H1 (cell line): ENCODE measurements around the gene LRIT2. TPM values are rescaled to one million over a fixed set of nuclear protein-coding genes. Genes with fewer than 3 reads are reported as not detected.

Source experiments
- BRCA1 ChIP-seq: IDR thresholded peaks from 2 replicates; pipeline ENCODE4 v1.6.1; 2012; ENCODE audit warnings: low read depth, low read length, improper control_type of control experiment
- CHD1 ChIP-seq: IDR thresholded peaks from 2 replicates; pipeline ENCODE4 v1.6.1; 2012; ENCODE audit warnings: low read depth, low read length, improper control_type of control experiment
- CHD2 ChIP-seq: IDR thresholded peaks from 2 replicates; pipeline ENCODE4 v1.6.1; 2012; ENCODE audit warnings: low read length, improper control_type of control experiment
- EZH2 ChIP-seq: fragments of 200-600 bp; sonication (generic); IDR thresholded peaks from 2 replicates; pipeline ENCODE4 v1.7.1; 2012; ENCODE audit warnings: low read depth, mild to moderate bottlenecking, moderate library complexity, low read length, inconsistent platforms; ENCODE audit not compliant: severe bottlenecking
- FOSL1 ChIP-seq: IDR thresholded peaks from 2 replicates; pipeline ENCODE4 v1.6.1; 2011; ENCODE audit warnings: mild to moderate bottlenecking, low read depth, low read length, moderate library complexity; ENCODE audit not compliant: insufficient read depth
- HDAC2 ChIP-seq, 2 experiments: fragments of 300-600 bp in 1 of 2; sonication (generic) in 1 of 2; IDR thresholded peaks; 2 replicates each; pipeline ENCODE4 v1.6.1; 2011 to 2012; ENCODE audit warnings: low read depth in 2 of 2, low read length in 2 of 2, mild to moderate bottlenecking in 2 of 2, moderate library complexity in 2 of 2, borderline replicate concordance in 1 of 2, inconsistent platforms in 1 of 2
- KDM4A ChIP-seq: IDR thresholded peaks from one replicate; pipeline ENCODE4 v1.7.1; 2012; ENCODE audit warnings: low read depth, mild to moderate bottlenecking, moderate library complexity, low read length, inconsistent platforms; ENCODE audit not compliant: severe bottlenecking
- MAFK ChIP-seq: IDR thresholded peaks from 2 replicates; pipeline ENCODE4 v1.6.1; 2012; ENCODE audit warnings: low read depth, mild to moderate bottlenecking, improper control_type of control experiment, low read length
- MAX ChIP-seq: IDR thresholded peaks from 2 replicates; pipeline ENCODE4 v1.6.1; 2012; ENCODE audit warnings: inconsistent platforms
- RBBP5 ChIP-seq: IDR thresholded peaks from 2 replicates; pipeline ENCODE4 v1.7.1; 2012; ENCODE audit warnings: low read depth, mild to moderate bottlenecking, inconsistent platforms, low read length, moderate library complexity, borderline replicate concordance
- SAP30 ChIP-seq: fragments of 300-600 bp; sonication (generic); IDR thresholded peaks from 2 replicates; pipeline ENCODE4 v1.7.1; 2012; ENCODE audit warnings: low read length, moderate library complexity, mild to moderate bottlenecking, inconsistent platforms; ENCODE audit not compliant: insufficient read depth, insufficient replicate concordance
- SP4 ChIP-seq: IDR thresholded peaks from 2 replicates; pipeline ENCODE4 v1.6.1; 2012; ENCODE audit warnings: low read length, inconsistent platforms
- TBP ChIP-seq: IDR thresholded peaks from 2 replicates; pipeline ENCODE4 v1.6.1; 2011; ENCODE audit warnings: low read depth, low read length, improper control_type of control experiment
- USF2 ChIP-seq: IDR thresholded peaks from 2 replicates; pipeline ENCODE4 v1.6.1; 2011; ENCODE audit warnings: low read length, improper control_type of control experiment
- polyA plus RNA-seq, 7 experiments: library from polyadenylated mRNA; depleted of rRNA in 3 of 7; stranded (reverse) in 5 of 7; unstranded in 2 of 7; fragments of >200 nt in 5 of 7; fragments of 200-250 nt in 2 of 7; gene quantifications; 1 replicate in 5 of 7; 2 replicates in 1 of 7; 4 replicates in 1 of 7; pipeline versions ENCODE4 v1.2.1 to v1.2.3, GENCODE V29; 2011 to 2013; ENCODE audit warnings: missing spikeins in 2 of 7, mixed read lengths in 2 of 7
- total RNA-seq: library from RNA; stranded (reverse); fragmentation: NEBNext Ultra II Directional; extraction: Animal tissue kit (Norgen Biotek cat#: 25700); gene quantifications from 2 replicates; pipeline ENCODE4 v1.2.1, GENCODE V29; 2021

Gene LRIT2
- total and polyA plus RNA-seq, 2 of the 8 experiments (the other 6 are each of a cell fraction or from before 2014, with no cell fraction given) = not detected

GRCh38 chr10:84256510-84257342 is 31.4 kb upstream of the LRIT2 start (continued):
- TF ChIP-seq KDM4A (no peak), HDAC2 (IDR thresholded peaks at IDR 0.05; ENCODE audit: borderline replicate concordance in 1 of 2, low read depth in 2 of 2, low read length in 2 of 2) (0 out of 4 replicates have a peak, but pooled peaks of 1 of the 2 experiments have one; percentile 32), MAX (peak; percentile 99), CHD1 (no peak), CHD2 (0 out of 2 replicates have a peak, but pooled peaks have one; percentile 11), TBP (no peak), RBBP5 (no peak), FOSL1 (no peak), SP4 (no peak), MAFK (no peak), BRCA1 (no peak), USF2 (no peak), SAP30 (no peak), EZH2 (no peak)
